HEK293 (cell line): ENCODE data around the gene THEM5.
"Not testable (repeated sequence)": the region's sequence is repeated elsewhere in the genome, so short reads cannot be mapped to it uniquely, and the experiment has no call there.

Experiments used
- BCL6B ChIP-seq: fragments of 450-650 bp; formaldehyde crosslinking; IDR thresholded peaks from 2 replicates; pipeline ENCODE4 v1.5.1; 2017; ENCODE audit warnings: missing biosample characterization, missing genetic modification characterization
- KLF16 ChIP-seq: fragments of 450-650 bp; formaldehyde crosslinking; IDR thresholded peaks from 2 replicates; pipeline ENCODE4 v1.5.1; 2017; ENCODE audit warnings: missing biosample characterization, missing genetic modification characterization
- ZFP41 ChIP-seq: fragments of 450-650 bp; formaldehyde crosslinking; IDR thresholded peaks from 2 replicates; pipeline ENCODE4 v1.5.1; 2016; ENCODE audit warnings: missing biosample characterization, missing genetic modification characterization, borderline replicate concordance
- ZNF175 ChIP-seq: fragments of 450-650 bp; formaldehyde crosslinking; IDR thresholded peaks from 2 replicates; pipeline ENCODE4 v1.5.1; 2016; ENCODE audit warnings: missing biosample characterization, missing genetic modification characterization
- ZNF239 ChIP-seq: fragments of 450-650 bp; formaldehyde crosslinking; IDR thresholded peaks from 2 replicates; pipeline ENCODE4 v1.5.1; 2016; ENCODE audit warnings: missing biosample characterization, missing genetic modification characterization
- ZNF350 ChIP-seq: fragments of 450-650 bp; formaldehyde crosslinking; IDR thresholded peaks from 2 replicates; pipeline ENCODE4 v1.5.0; 2017; ENCODE audit warnings: missing biosample characterization, mild to moderate bottlenecking, missing genetic modification characterization
- ZNF596 ChIP-seq: fragments of 450-650 bp; IDR thresholded peaks from 2 replicates; pipeline ENCODE4 v1.5.0; 2018; ENCODE audit warnings: missing biosample characterization, mild to moderate bottlenecking, missing genetic modification characterization, moderate library complexity
- ZNF610 ChIP-seq: fragments of 450-650 bp; formaldehyde crosslinking; IDR thresholded peaks from 2 replicates; pipeline ENCODE4 v1.5.1; 2016; ENCODE audit warnings: missing biosample characterization, missing genetic modification characterization, borderline replicate concordance
- ZNF621 ChIP-seq: fragments of 450-650 bp; formaldehyde crosslinking; IDR thresholded peaks from 2 replicates; pipeline ENCODE4 v1.5.1; 2017; ENCODE audit warnings: missing biosample characterization, missing genetic modification characterization
- TF ChIP-seq, protein P1 (sequence below): fragments of 450-650 bp; formaldehyde crosslinking; IDR thresholded peaks from 2 replicates; pipeline ENCODE4 v1.5.1; 2016; ENCODE audit warnings: missing biosample characterization, missing genetic modification characterization

DNA sequence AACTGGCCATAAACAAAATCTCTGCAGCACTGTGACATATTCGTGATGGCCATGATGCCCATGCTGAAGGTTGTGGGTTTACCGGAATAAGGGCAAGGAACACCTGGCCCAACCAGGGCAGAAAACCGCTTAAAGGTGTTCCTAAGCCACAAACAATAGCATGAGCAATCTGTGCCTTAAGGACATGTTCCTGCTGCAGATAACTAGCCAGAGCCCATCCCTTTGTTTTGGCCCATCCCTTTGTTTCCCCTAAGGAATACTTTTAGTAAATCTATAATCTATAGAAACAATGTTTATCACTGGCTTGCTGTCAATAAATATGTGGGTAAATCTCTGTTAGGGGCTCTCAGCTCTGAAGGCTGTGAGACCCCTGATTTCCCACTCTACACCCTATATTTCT lies 47.3 kb upstream of the THEM5 start:
- TF ChIP-seq, protein P1, sequence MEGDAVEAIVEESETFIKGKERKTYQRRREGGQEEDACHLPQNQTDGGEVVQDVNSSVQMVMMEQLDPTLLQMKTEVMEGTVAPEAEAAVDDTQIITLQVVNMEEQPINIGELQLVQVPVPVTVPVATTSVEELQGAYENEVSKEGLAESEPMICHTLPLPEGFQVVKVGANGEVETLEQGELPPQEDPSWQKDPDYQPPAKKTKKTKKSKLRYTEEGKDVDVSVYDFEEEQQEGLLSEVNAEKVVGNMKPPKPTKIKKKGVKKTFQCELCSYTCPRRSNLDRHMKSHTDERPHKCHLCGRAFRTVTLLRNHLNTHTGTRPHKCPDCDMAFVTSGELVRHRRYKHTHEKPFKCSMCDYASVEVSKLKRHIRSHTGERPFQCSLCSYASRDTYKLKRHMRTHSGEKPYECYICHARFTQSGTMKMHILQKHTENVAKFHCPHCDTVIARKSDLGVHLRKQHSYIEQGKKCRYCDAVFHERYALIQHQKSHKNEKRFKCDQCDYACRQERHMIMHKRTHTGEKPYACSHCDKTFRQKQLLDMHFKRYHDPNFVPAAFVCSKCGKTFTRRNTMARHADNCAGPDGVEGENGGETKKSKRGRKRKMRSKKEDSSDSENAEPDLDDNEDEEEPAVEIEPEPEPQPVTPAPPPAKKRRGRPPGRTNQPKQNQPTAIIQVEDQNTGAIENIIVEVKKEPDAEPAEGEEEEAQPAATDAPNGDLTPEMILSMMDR (tag by site-specific recombination), result not testable (repeated sequence)
- not testable (repeated sequence) for TF ChIP-seq ZNF175; KLF16 (tag by site-specific recombination); ZNF239; ZNF621; ZFP41 (tag by site-specific recombination); ZNF610 (tag by site-specific recombination); ZNF350 (tag by site-specific recombination); BCL6B (tag by site-specific recombination); ZNF596 (tag by site-specific recombination)
